Smooth muscle cell (in vitro differentiated cells): Measurements from ENCODE around the gene CTSD. TPM values are rescaled to one million over a fixed set of nuclear protein-coding genes. Genes with fewer than 3 reads are reported as not detected.

Experiments
- DNase-seq: peaks from one replicate; lab custom pipeline; 2025; ENCODE audit not compliant: unreplicated experiment; lab: John Stamatoyannopoulos, UW
- H2AFZ ChIP-seq: fragments of 200-600 bp; sonication (generic); 2 replicates; pipeline ENCODE4 v1.6.0; 2016; ENCODE audit warnings: antibody characterized with exemption, low read depth, mild to moderate bottlenecking
- H3F3A ChIP-seq: fragments of 200-600 bp; sonication (generic); 2 replicates; pipeline ENCODE4 v1.6.0; 2017; ENCODE audit warnings: antibody characterized with exemption, low read depth
- H3K27ac ChIP-seq: fragments of 200-600 bp; sonication (generic); 2 replicates; pipeline ENCODE4 v1.5.1; 2016; ENCODE audit warnings: low read depth, mild to moderate bottlenecking
- H3K27me3 ChIP-seq: fragments of 200-600 bp; sonication (generic); 2 replicates; pipeline ENCODE4 v1.6.1; 2016; ENCODE audit warnings: low read depth, mild to moderate bottlenecking
- H3K36me3 ChIP-seq: fragments of 200-600 bp; sonication (generic); 2 replicates; pipeline ENCODE4 v1.5.1; 2016; ENCODE audit warnings: low read depth
- H3K4me1 ChIP-seq: fragments of 200-600 bp; sonication (generic); 2 replicates; pipeline ENCODE4 v1.5.1; 2016; ENCODE audit warnings: low read depth
- H3K4me2 ChIP-seq: fragments of 200-600 bp; sonication (generic); 2 replicates; pipeline ENCODE4 v1.6.0; 2016; ENCODE audit warnings: mild to moderate bottlenecking
- H3K4me3 ChIP-seq: fragments of 200-600 bp; sonication (generic); 2 replicates; pipeline ENCODE4 v1.5.1; 2016; ENCODE audit warnings: mild to moderate bottlenecking
- H3K79me2 ChIP-seq: fragments of 200-600 bp; sonication (generic); 2 replicates; pipeline ENCODE4 v1.6.0; 2016; ENCODE audit warnings: low read depth, mild to moderate bottlenecking
- H3K9ac ChIP-seq: fragments of 200-600 bp; sonication (generic); 2 replicates; pipeline ENCODE4 v1.6.0; 2016; ENCODE audit warnings: low read depth
- H3K9me3 ChIP-seq: fragments of 200-600 bp; sonication (generic); replicated peaks from 2 replicates; pipeline ENCODE4 v1.5.1; 2016; ENCODE audit warnings: low read depth
- H4K20me1 ChIP-seq: fragments of 200-600 bp; sonication (generic); 2 replicates; pipeline ENCODE4 v1.6.0; 2016; ENCODE audit warnings: low read depth
- CTCF ChIP-seq: fragments of 200-600 bp; sonication (generic); IDR thresholded peaks from 2 replicates; pipeline ENCODE4 v1.5.1; 2017; ENCODE audit warnings: borderline replicate concordance, mild to moderate bottlenecking, antibody characterized with exemption; ENCODE audit not compliant: insufficient read depth, poor library complexity, severe bottlenecking
- WGBS: methylation state at CpG from one replicate; pipeline ENCODE4 v1.1.7; 2016; ENCODE audit warnings: low lambda C conversion rate; 5-methylcytosine and 5-hydroxymethylcytosine counted together
- polyA plus RNA-seq: library from polyadenylated mRNA; unstranded; fragments of >200 nt; fragmentation: Nextera tagmentation; extraction: Ambion mirVana; gene quantifications from 2 replicates; pipeline ENCODE4 v1.2.1, GENCODE V29; 2016
- total RNA-seq: library from RNA; depleted of rRNA; stranded (reverse); fragments of >200 nt; gene quantifications from 2 replicates; pipeline ENCODE4 v1.2.3, GENCODE V29; 2014

The CTSD gene
- total and polyA plus RNA-seq, 2 experiments from 2014 or later: 101 to 301 TPM

GRCh38 chr11:1793081-1793480 is 29.4 kb upstream of the CTSD start:
- WGBS: 90% methylated on average over 3 of the region's 3 CpGs
- H4K20me1 ChIP-seq: no peaks in the 10 kb centered on the region
- H3K9me3 ChIP-seq: no peaks in the 10 kb centered on the region
- no peak overlapping the region for H2AFZ ChIP-seq
- H3K4me3 ChIP-seq: no peak overlapping the region
- H3K4me2 ChIP-seq: no peak overlapping the region
- H3F3A ChIP-seq: no peaks in the 10 kb centered on the region
- no peak for DNase-seq
- H3K27ac ChIP-seq: no peak overlapping the region
- no peaks in the 10 kb centered on the region for H3K36me3 ChIP-seq
- H3K9ac ChIP-seq: no peak overlapping the region
- no peaks in the 10 kb centered on the region for H3K79me2 ChIP-seq
- no peak for TF ChIP-seq CTCF
- no peaks in the 10 kb centered on the region for H3K4me1 ChIP-seq
- H3K27me3 ChIP-seq: no peaks in the 10 kb centered on the region

- no peaks in the 10 kb centered on the region for H3K9me3 ChIP-seq
- H3K36me3 ChIP-seq: no peaks in the 10 kb centered on the region
- peak overlapping the region; percentile 35 for H3K4me2 ChIP-seq
- 67% methylated on average over 12 of the region's 12 CpGs for WGBS
- no peaks in the 10 kb centered on the region for H3K27me3 ChIP-seq
- DNase-seq: no peak
- TF ChIP-seq CTCF: no peak
- H3K27ac ChIP-seq: no peak overlapping the region
- H3K4me1 ChIP-seq: no peaks in the 10 kb centered on the region
- H3F3A ChIP-seq: no peaks in the 10 kb centered on the region
- H2AFZ ChIP-seq: peak overlapping the region; percentile 81
- H3K4me3 ChIP-seq: no peak overlapping the region
- H3K79me2 ChIP-seq: no peaks in the 10 kb centered on the region
- no peak overlapping the region for H3K9ac ChIP-seq
- H4K20me1 ChIP-seq: no peaks in the 10 kb centered on the region
Measured at GRCh38 chr11:1792461-1792860, 28.7 kb upstream of the CTSD start.

DNA sequence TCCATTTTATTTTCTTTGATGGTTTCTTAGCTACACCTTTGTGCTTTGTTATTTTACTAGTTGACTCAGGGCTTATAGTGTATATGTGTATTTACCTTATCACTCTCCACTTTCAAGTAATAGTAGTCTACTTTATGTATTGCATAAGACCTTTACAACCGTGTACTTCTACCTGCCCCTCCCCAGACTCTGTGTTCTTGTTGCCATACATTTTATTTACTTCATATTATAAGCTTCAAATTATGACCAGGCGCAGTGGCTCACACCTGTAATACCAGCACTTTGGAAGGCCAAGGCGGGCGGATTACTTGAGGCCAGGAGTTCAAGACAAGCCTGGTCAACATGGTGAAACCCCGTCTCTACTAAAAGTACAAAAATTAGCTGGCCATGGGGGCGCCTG is 28.2 kb upstream of the CTSD start:
- H3K4me3 ChIP-seq: no peak overlapping the region
- 95% methylated on average over 6 of the region's 6 CpGs for WGBS
- no peaks in the 10 kb centered on the region for H3K9me3 ChIP-seq
- DNase-seq: no peak
- no peaks in the 10 kb centered on the region for H3K27me3 ChIP-seq
- no peaks in the 10 kb centered on the region for H4K20me1 ChIP-seq
- H3K9ac ChIP-seq: no peak overlapping the region
- no peak overlapping the region for H2AFZ ChIP-seq
- no peaks in the 10 kb centered on the region for H3F3A ChIP-seq
- H3K4me1 ChIP-seq: no peaks in the 10 kb centered on the region
- no peak for TF ChIP-seq CTCF
- H3K79me2 ChIP-seq: no peaks in the 10 kb centered on the region
- no peaks in the 10 kb centered on the region for H3K36me3 ChIP-seq
- H3K27ac ChIP-seq: no peak overlapping the region
- no peak overlapping the region for H3K4me2 ChIP-seq

GRCh38 chr11:1786466-1786865 is 22.7 kb upstream of the CTSD start:
- no peaks in the 10 kb centered on the region for H3F3A ChIP-seq
- 97% methylated on average over 4 of the region's 4 CpGs for WGBS
- no peak overlapping the region for H2AFZ ChIP-seq

More at GRCh38 chr11:1786466-1786865, 22.7 kb upstream of the CTSD start:
- no peaks in the 10 kb centered on the region for H4K20me1 ChIP-seq
- no peak for DNase-seq
- no peak overlapping the region for H3K4me2 ChIP-seq
- no peak overlapping the region for H3K9ac ChIP-seq
- H3K36me3 ChIP-seq: no peaks in the 10 kb centered on the region
- H3K79me2 ChIP-seq: no peaks in the 10 kb centered on the region
- no peak overlapping the region for H3K4me3 ChIP-seq
- no peaks in the 10 kb centered on the region for H3K27me3 ChIP-seq
- no peaks in the 10 kb centered on the region for H3K9me3 ChIP-seq
- no peaks in the 10 kb centered on the region for H3K4me1 ChIP-seq
- no peak overlapping the region for H3K27ac ChIP-seq
- TF ChIP-seq CTCF: no peak
